RPMI7951 (cell line): ENCODE results near the gene DCBLD1. TPM values are rescaled to one million over a fixed set of nuclear protein-coding genes. Genes with fewer than 3 reads are reported as not detected.
"Not testable (repeated sequence)": the region's sequence is repeated elsewhere in the genome, so short reads cannot be mapped to it uniquely, and the experiment has no call there.

Source experiments
- DNase-seq: peaks from one replicate; pipeline ENCODE4 v3.0.0-alpha.2; 2012; ENCODE audit warnings: low read depth
- total RNA-seq: library from RNA; depleted of rRNA; stranded (reverse); fragments of >200 nt; shearing (Covaris generic); gene quantifications from 2 replicates; pipeline ENCODE4 v1.2.3, GENCODE V29; 2014; rRNA removed

The DCBLD1 gene
- 23.9 and 30.3 TPM in 2 replicates for total RNA-seq

- DNase-seq = peak; percentile 84
Observed at GRCh38 chr6:117482240-117483003, at the start of gene DCBLD1. TSS of gene DCBLD1 (plus strand) at chr6:117482674. CDS start at chr6:117482782, 108 bp downstream.

GRCh38 chr6:117440706-117441525 lies 41.6 kb upstream of the DCBLD1 start:
- DNase-seq = peak; percentile 85

GRCh38 chr6:117441824-117442264 lies 40.6 kb upstream of the DCBLD1 start:
- DNase-seq = peak; percentile 23

GRCh38 chr6:117442313-117442712 lies 40.2 kb upstream of the DCBLD1 start:
- not testable (repeated sequence) for DNase-seq

- no peak for DNase-seq
Observed at GRCh38 chr6:117444600-117444999, 37.9 kb upstream of the DCBLD1 start.

GRCh38 chr6:117446861-117447260 lies 35.6 kb upstream of the DCBLD1 start:
- no peak for DNase-seq

GRCh38 chr6:117448011-117448410 lies 34.5 kb upstream of the DCBLD1 start:
- no peak for DNase-seq

GRCh38 chr6:117448732-117449485 lies 33.6 kb upstream of the DCBLD1 start:
- peak; percentile 93 for DNase-seq

GRCh38 chr6:117449549-117450439 lies 32.7 kb upstream of the DCBLD1 start:
- DNase-seq = peak; percentile 75

- no peak for DNase-seq
Observed at GRCh38 chr6:117451671-117452070, 30.8 kb upstream of the DCBLD1 start.

- no peak for DNase-seq
Observed at GRCh38 chr6:117456250-117456649, 26.2 kb upstream of the DCBLD1 start.

GRCh38 chr6:117456998-117457397 lies 25.5 kb upstream of the DCBLD1 start:
- DNase-seq = no peak

GRCh38 chr6:117459204-117459944 lies 23.1 kb upstream of the DCBLD1 start:
- no peak for DNase-seq

GRCh38 chr6:117463762-117464665 lies 18.5 kb upstream of the DCBLD1 start:
- DNase-seq = peak; percentile 79

- no peak for DNase-seq
Observed at GRCh38 chr6:117464700-117465099, 17.8 kb upstream of the DCBLD1 start.

GRCh38 chr6:117465691-117466090 lies 16.8 kb upstream of the DCBLD1 start:
- DNase-seq = no peak

- DNase-seq = no peak
Observed at GRCh38 chr6:117467876-117468275, 14.6 kb upstream of the DCBLD1 start.

GRCh38 chr6:117468527-117468926 lies 13.9 kb upstream of the DCBLD1 start:
- DNase-seq = not testable (repeated sequence)

GRCh38 chr6:117469356-117469755 lies 13.1 kb upstream of the DCBLD1 start:
- no peak for DNase-seq
